ENCODE results near the gene RAB3GAP2. TPM values are rescaled to one million over a fixed set of nuclear protein-coding genes. Genes with fewer than 3 reads are reported as not detected.

The RAB3GAP2 gene
- total and polyA plus RNA-seq, 2 of the 13 experiments (the other 11 are each of a cell fraction or from before 2014, with no cell fraction given) = 22.6 to 25.0 TPM

- TF ChIP-seq CBFB (CRISPR knock-in tag; IDR thresholded peaks at IDR 0.05) = no peak
- peak; percentile 80 for TF ChIP-seq THAP11 (CRISPR knock-in tag; IDR thresholded peaks at IDR 0.05)
- peak; percentile 98 for TF ChIP-seq RAD51 (IDR thresholded peaks at IDR 0.05; ENCODE audit: borderline replicate concordance)
- peak; percentile 31; the same call in 1 of the 2 replicates for TF ChIP-seq CREBL2 (CRISPR knock-in tag; IDR thresholded peaks at IDR 0.05; ENCODE audit: borderline replicate concordance)
- TF ChIP-seq ZFP37 (CRISPR knock-in tag; IDR thresholded peaks at IDR 0.05; ENCODE audit: borderline replicate concordance) = 0 out of 2 replicates have a peak, but pooled peaks have one; percentile 59
- TF ChIP-seq TEAD2 (CRISPR knock-in tag; IDR thresholded peaks at IDR 0.05) = no peak; the same call in 1 of the 2 replicates
- 0 out of 2 replicates have a peak, but pooled peaks have one; percentile 23 for TF ChIP-seq FOXP4 (CRISPR knock-in tag; IDR thresholded peaks at IDR 0.05)
- TF ChIP-seq PAXIP1 (CRISPR knock-in tag; conservative IDR thresholded peaks at IDR 0.05) = peak; percentile 56
- TF ChIP-seq KDM5A (IDR thresholded peaks at IDR 0.05; ENCODE audit: borderline replicate concordance, low read length) = no peak
- TF ChIP-seq ZZZ3 (CRISPR knock-in tag; IDR thresholded peaks at IDR 0.05; ENCODE audit: borderline replicate concordance) = peak; percentile 56; the same call in 1 of the 2 replicates
- no peak; the same call in 1 of the 2 replicates for TF ChIP-seq ZNF724P (CRISPR knock-in tag; IDR thresholded peaks at IDR 0.05; ENCODE audit: borderline replicate concordance)
- TF ChIP-seq ZNF501 (CRISPR knock-in tag; IDR thresholded peaks at IDR 0.05) = peak; percentile 88
- TF ChIP-seq SP2 (CRISPR knock-in tag; IDR thresholded peaks at IDR 0.05) = peak; percentile 69
- no peak for TF ChIP-seq SNAPC2 (CRISPR knock-in tag; IDR thresholded peaks at IDR 0.05)
- TF ChIP-seq CCDC6 (CRISPR knock-in tag; IDR thresholded peaks at IDR 0.05) = no peak
- TF ChIP-seq TRAFD1 (CRISPR knock-in tag; IDR thresholded peaks at IDR 0.05; ENCODE audit: borderline replicate concordance) = no peak; the same call in 1 of the 2 replicates
- TF ChIP-seq ZNF768 (CRISPR knock-in tag; IDR thresholded peaks at IDR 0.05) = peak; percentile 18; the same call in 1 of the 2 replicates
- TF ChIP-seq ZNF546 (CRISPR knock-in tag; conservative IDR thresholded peaks at IDR 0.05) = 0 out of 2 replicates have a peak, but pooled peaks have one; percentile 75
- peak; percentile 78; the same call in 1 of the 2 replicates for TF ChIP-seq PCBP1 (IDR thresholded peaks at IDR 0.05; ENCODE audit: borderline replicate concordance, low read depth, low read length)
- no peak for TF ChIP-seq SSRP1 (CRISPR knock-in tag; IDR thresholded peaks at IDR 0.05)
- TF ChIP-seq ZNF589 (CRISPR knock-in tag; conservative IDR thresholded peaks at IDR 0.05) = no peak
- peak; percentile 74 for TF ChIP-seq HNRNPLL (IDR thresholded peaks at IDR 0.05; ENCODE audit: low read depth, low read length, poor library complexity, severe bottlenecking)
Observed at GRCh38 chr1:220272047-220272840, at the start of gene RAB3GAP2 (continued).
